Coronary artery (tissue), 2 donors: ENCODE measurements around the gene C19orf81.

Source experiments
- DNase-seq: peaks from one replicate; pipeline ENCODE4 v3.0.0-alpha.2; 2017; ENCODE audit warnings: low spot score
- H3K27ac ChIP-seq, 2 donors: fragments of 200-600 bp; sonication (generic); one replicate each; pipeline ENCODE4 v1.5.1; 2016 to 2019
- H3K4me3 ChIP-seq: fragments of 200-600 bp; sonication (generic); 2 replicates; pipeline ENCODE4 v1.5.1; 2016; ENCODE audit warnings: mild to moderate bottlenecking, moderate library complexity
- CTCF ChIP-seq: fragments of 200-600 bp; sonication (generic); IDR thresholded peaks from one replicate; pipeline ENCODE4 v1.5.1; 2019; ENCODE audit warnings: antibody characterized with exemption

C19orf81 gene

GRCh38 chr19:50677636-50678035 lies 28.4 kb downstream of the C19orf81 start:
- no peak overlapping the region for H3K4me3 ChIP-seq
- no peak overlapping the region for H3K27ac ChIP-seq
- DNase-seq = no peak
- no peak for TF ChIP-seq CTCF

DNA sequence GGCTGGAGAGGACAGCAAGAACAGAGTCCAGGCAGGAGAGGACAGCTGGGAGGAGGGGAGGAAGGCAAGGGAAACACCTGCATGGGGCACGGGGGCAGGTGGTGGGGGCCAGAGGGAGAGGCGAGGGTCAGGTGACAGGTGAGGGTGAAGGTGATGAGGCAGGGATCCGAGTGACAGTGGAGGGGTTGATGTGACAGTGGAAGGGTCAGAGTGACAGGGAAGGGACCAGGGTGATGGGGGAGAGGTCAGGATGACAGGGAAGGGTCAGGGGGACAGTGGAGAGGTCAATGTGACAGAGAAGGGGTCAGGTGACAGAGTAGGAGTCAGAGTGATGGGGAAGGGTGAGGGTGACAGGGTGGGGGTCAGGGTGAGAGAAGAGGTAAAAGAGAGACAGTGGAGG lies 29.1 kb downstream of the C19orf81 start:
- Histone ChIP-seq H3K27ac (no peak overlapping the region), H3K4me3 (no peak overlapping the region)
- TF ChIP-seq CTCF = no peak
- no peak for DNase-seq

- no peak for DNase-seq
- no peak overlapping the region for H3K27ac ChIP-seq
- no peak overlapping the region for H3K4me3 ChIP-seq
- TF ChIP-seq CTCF = no peak
Measured at GRCh38 chr19:50679177-50680125, 30.2 kb downstream of the C19orf81 start.

GRCh38 chr19:50686310-50687032 lies 37.2 kb downstream of the C19orf81 start:
- no peak for DNase-seq
- Histone ChIP-seq H3K27ac (no peak overlapping the region), H3K4me3 (no peak overlapping the region)
- TF ChIP-seq CTCF = no peak

DNA sequence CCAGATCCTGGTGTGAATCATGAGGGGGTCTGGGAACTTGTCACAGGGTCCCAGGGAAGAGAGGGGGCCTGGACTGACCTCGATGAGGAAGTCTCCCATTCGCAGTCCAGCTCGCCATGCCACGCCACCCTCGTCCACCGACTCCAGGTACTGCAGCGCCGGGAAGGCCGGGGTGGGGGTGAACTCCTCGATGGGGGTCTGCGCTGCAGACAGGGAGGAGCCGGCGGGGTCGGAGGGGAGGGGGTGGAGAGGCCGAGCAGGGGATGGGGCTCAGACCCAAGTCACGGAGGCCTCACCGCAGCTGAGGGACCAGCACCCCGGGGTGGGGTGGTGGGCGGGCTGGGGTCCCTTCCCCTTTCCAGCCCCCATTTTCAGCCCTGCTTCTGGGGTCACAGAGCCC lies 39.5 kb downstream of the C19orf81 start:
- DNase-seq = no peak
- Histone ChIP-seq H3K27ac (no peak overlapping the region), H3K4me3 (no peak overlapping the region)
- TF ChIP-seq CTCF = no peak

GRCh38 chr19:50690439-50690838 lies 41.2 kb downstream of the C19orf81 start:
- no peak for TF ChIP-seq CTCF
- H3K4me3 ChIP-seq = no peak overlapping the region
- no peak overlapping the region for H3K27ac ChIP-seq
- no peak for DNase-seq
